GM21390 (cell line): ENCODE results near the gene ALG11.
A peak's percentile ranks its signal among the peaks of the same experiment; 100 is the strongest.

Experiments used
- ATAC-seq: cut with Tn5 transposase; IDR thresholded peaks from one replicate; pipeline ENCODE4 v1.9.1; 2021; ENCODE audit not compliant: unreplicated experiment

Gene ALG11

GRCh38 chr13:51997186-51997585, 15.0 kb upstream of the ALG11 start:
- no peak for ATAC-seq

- ATAC-seq = no peak
These were observed 14.4 kb upstream of the ALG11 start for GRCh38 chr13:51997641-51998330.

GRCh38 chr13:51998723-51999509, 13.3 kb upstream of the ALG11 start:
- ATAC-seq = no peak

- ATAC-seq = no peak
These were observed 12.7 kb upstream of the ALG11 start for GRCh38 chr13:51999510-51999911.

- no peak for ATAC-seq
These were observed 12.3 kb upstream of the ALG11 start for GRCh38 chr13:51999921-52000320.

- peak; percentile 89 for ATAC-seq
These were observed 11.0 kb upstream of the ALG11 start for GRCh38 chr13:52001120-52001731.

GRCh38 chr13:52002361-52002760, 9.8 kb upstream of the ALG11 start:
- ATAC-seq = no peak

- ATAC-seq = no peak
These were observed 8.7 kb upstream of the ALG11 start for GRCh38 chr13:52003541-52003940.

- no peak for ATAC-seq
These were observed 7.6 kb upstream of the ALG11 start for GRCh38 chr13:52004511-52005170.

- no peak for ATAC-seq
These were observed 6.2 kb upstream of the ALG11 start for GRCh38 chr13:52005841-52006522.

GRCh38 chr13:52006523-52007245, 5.5 kb upstream of the ALG11 start:
- ATAC-seq = no peak

GRCh38 chr13:52009946-52010345, 2.3 kb upstream of the ALG11 start:
- ATAC-seq = no peak

GRCh38 chr13:52010890-52011631, 1.1 kb upstream of the ALG11 start, which contains the start of gene ATP7B:
TSS of gene ATP7B (minus strand) at chr13:52011450. CDS start at chr13:52011337, 113 bp downstream.
- peak; percentile 7 for ATAC-seq

- peak; percentile 3 for ATAC-seq
These were observed 276 bp downstream of the ALG11 start for GRCh38 chr13:52012512-52012836.

- ATAC-seq = no peak
These were observed 4.1 kb downstream of the ALG11 start for GRCh38 chr13:52016296-52016695.

- no peak for ATAC-seq
These were observed 8.0 kb downstream of the ALG11 start for GRCh38 chr13:52020191-52020590.

- ATAC-seq = no peak
These were observed 10.2 kb downstream of the ALG11 start for GRCh38 chr13:52022356-52022755.

GRCh38 chr13:52024481-52024880, 12.3 kb downstream of the ALG11 start, which contains the start of gene UTP14C:
TSS of gene UTP14C (plus strand) at chr13:52024691. CDS start at chr13:52028805, 4,114 bp downstream.
- no peak for ATAC-seq

- ATAC-seq = no peak
These were observed 13.5 kb downstream of the ALG11 start for GRCh38 chr13:52025475-52026245.
